ENCODE results near the gene TMEM125.

TMEM125 gene

GRCh38 chr1:43313771-43314170 lies 44.0 kb downstream of the TMEM125 start:
- Histone ChIP-seq H3K9me2 (replicated peaks; ENCODE audit: control insufficient read depth, low read length) (no peaks in the 10 kb centered on the region), H3K27ac (ENCODE audit: low read depth, low read length) (no peak overlapping the region), H3F3A (ENCODE audit: control insufficient read depth, insufficient read depth) (no peaks in the 10 kb centered on the region), H3K4me3 (ENCODE audit: low read length) (no peak overlapping the region), H3K4me1 (ENCODE audit: control insufficient read depth, low read length) (no peaks in the 10 kb centered on the region), H3K9me3 (ENCODE audit: control insufficient read depth, insufficient read depth, low read length) (no peaks in the 10 kb centered on the region), H3K4me2 (ENCODE audit: low read length) (no peak overlapping the region), H3K36me3 (ENCODE audit: control insufficient read depth, low read length) (no peaks in the 10 kb centered on the region), H3K27me3 (ENCODE audit: control insufficient read depth, low read length) (no peaks in the 10 kb centered on the region), H4K20me1 (ENCODE audit: control insufficient read depth, insufficient read depth, low read depth, low read length) (no peaks in the 10 kb centered on the region), H3K79me2 (ENCODE audit: control insufficient read depth, low read length) (no peaks in the 10 kb centered on the region)
- no peak for TF ChIP-seq EZH2phosphoT487 (IDR thresholded peaks at IDR 0.05; ENCODE audit: borderline replicate concordance, low read length)
- TF ChIP-seq CTCF (IDR thresholded peaks at IDR 0.05; ENCODE audit: low read depth, low read length, poor library complexity, severe bottlenecking): no peak

GRCh38 chr1:43314233-43314632 lies 44.5 kb downstream of the TMEM125 start:
- H3K9me3 ChIP-seq (ENCODE audit: control insufficient read depth, insufficient read depth, low read length): no peaks in the 10 kb centered on the region
- no peaks in the 10 kb centered on the region for H3F3A ChIP-seq (ENCODE audit: control insufficient read depth, insufficient read depth)
- no peak overlapping the region for H3K27ac ChIP-seq (ENCODE audit: low read depth, low read length)
- no peaks in the 10 kb centered on the region for H3K4me1 ChIP-seq (ENCODE audit: control insufficient read depth, low read length)
- no peak overlapping the region for H3K4me2 ChIP-seq (ENCODE audit: low read length)
- no peak overlapping the region for H3K4me3 ChIP-seq (ENCODE audit: low read length)
- H3K27me3 ChIP-seq (ENCODE audit: control insufficient read depth, low read length): no peaks in the 10 kb centered on the region
- no peaks in the 10 kb centered on the region for H3K79me2 ChIP-seq (ENCODE audit: control insufficient read depth, low read length)
- H4K20me1 ChIP-seq (ENCODE audit: control insufficient read depth, insufficient read depth, low read depth, low read length): no peaks in the 10 kb centered on the region
- no peaks in the 10 kb centered on the region for H3K9me2 ChIP-seq (replicated peaks; ENCODE audit: control insufficient read depth, low read length)
- no peaks in the 10 kb centered on the region for H3K36me3 ChIP-seq (ENCODE audit: control insufficient read depth, low read length)
- TF ChIP-seq EZH2phosphoT487 (IDR thresholded peaks at IDR 0.05; ENCODE audit: borderline replicate concordance, low read length) (no peak), CTCF (IDR thresholded peaks at IDR 0.05; ENCODE audit: low read depth, low read length, poor library complexity, severe bottlenecking) (no peak)

- Histone ChIP-seq H3K27ac (ENCODE audit: low read depth, low read length) (no peak overlapping the region), H3K4me1 (ENCODE audit: control insufficient read depth, low read length) (no peaks in the 10 kb centered on the region), H3K79me2 (ENCODE audit: control insufficient read depth, low read length) (no peaks in the 10 kb centered on the region), H3K9me2 (replicated peaks; ENCODE audit: control insufficient read depth, low read length) (no peaks in the 10 kb centered on the region), H3F3A (ENCODE audit: control insufficient read depth, insufficient read depth) (no peaks in the 10 kb centered on the region), H3K9me3 (ENCODE audit: control insufficient read depth, insufficient read depth, low read length) (no peaks in the 10 kb centered on the region), H3K27me3 (ENCODE audit: control insufficient read depth, low read length) (no peaks in the 10 kb centered on the region), H3K4me3 (ENCODE audit: low read length) (no peak overlapping the region), H4K20me1 (ENCODE audit: control insufficient read depth, insufficient read depth, low read depth, low read length) (no peaks in the 10 kb centered on the region), H3K4me2 (ENCODE audit: low read length) (no peak overlapping the region), H3K36me3 (ENCODE audit: control insufficient read depth, low read length) (no peaks in the 10 kb centered on the region)
- TF ChIP-seq EZH2phosphoT487 (IDR thresholded peaks at IDR 0.05; ENCODE audit: borderline replicate concordance, low read length) (no peak), CTCF (IDR thresholded peaks at IDR 0.05; ENCODE audit: low read depth, low read length, poor library complexity, severe bottlenecking) (no peak)
These were observed 45.7 kb downstream of the TMEM125 start for GRCh38 chr1:43315481-43315880.
